HepG2 (cell line): ENCODE results near the gene BCAS4. TPM values are rescaled to one million over a fixed set of nuclear protein-coding genes. Genes with fewer than 3 reads are reported as not detected.
A peak's percentile ranks its signal among the peaks of the same experiment; 100 is the strongest.

Experiments used
- ATAC-seq: fragments of 200-7000 bp; cut with Tn5 transposase; 3 replicates; pipeline ENCODE4 v1.9.1; 2020; ENCODE audit warnings: mild to moderate bottlenecking, moderate library complexity
- BruUV-seq: library from RNA; stranded (reverse); fragments of 400-500 nt; replicated peaks from 2 replicates; lab custom pipeline; 2021; lab: Mats Ljungman, UMichigan
- CTCF ChIA-PET: fragments of 300-600 bp; formaldehyde crosslinking; extraction: SDS; loops from one replicate; lab custom pipeline; 2021; ENCODE audit warnings: low total read pairs, inconsistent platforms, low intra/inter-chr PET ratio; lab: Yijun Ruan, JAX
- POLR2A ChIA-PET: fragments of 350-600 bp; sonication (Branson Sonifier 250); formaldehyde crosslinking; loops from one replicate; lab custom pipeline; 2020; ENCODE audit warnings: antibody characterized with exemption, inconsistent platforms; lab: Yijun Ruan, JAX
- DNase-seq: peaks from one replicate; pipeline ENCODE4 v3.0.0-alpha.2; 2015; ENCODE audit warnings: low spot score
- FAIRE-seq: peaks from 3 replicates; lab custom pipeline; 2011; peaks lifted over from hg19 to GRCh38; lab: Jason Lieb, UNC
- H2AFZ ChIP-seq: one replicate; pipeline ENCODE4 v1.6.1; 2011; ENCODE audit warnings: low read length, inconsistent platforms
- H3K27ac ChIP-seq: fragments of 300-600 bp; 3 replicates; pipeline ENCODE4 v1.8.0; 2011; ENCODE audit warnings: mixed run types, mild to moderate bottlenecking, mixed read lengths, low read length, inconsistent platforms; ENCODE audit not compliant: insufficient read depth; ENCODE audit errors: extremely low read length
- H3K27me3 ChIP-seq, 2 experiments: fragments of 200-600 bp in 1 of 2; 2 replicates in 1 of 2; 3 replicates in 1 of 2; pipeline versions ENCODE4 v1.6.0 to v1.8.0; 2011; ENCODE audit warnings: low read length in 2 of 2, mild to moderate bottlenecking in 2 of 2, moderate library complexity in 2 of 2, inconsistent platforms in 1 of 2; ENCODE audit not compliant: insufficient read depth in 2 of 2, control insufficient read depth in 1 of 2
- H3K36me3 ChIP-seq, 2 experiments: fragments of 200-600 bp in 1 of 2; replicated peaks in 1 of 2; 2 replicates in 1 of 2; 3 replicates in 1 of 2; pipeline versions ENCODE4 v1.5.1 to v1.8.0; 2011; ENCODE audit warnings: low read length in 2 of 2, inconsistent platforms in 1 of 2; ENCODE audit not compliant: insufficient read depth in 2 of 2, control insufficient read depth in 1 of 2
- H3K4me1 ChIP-seq: 2 replicates; pipeline ENCODE4 v1.5.1; 2012; ENCODE audit warnings: low read length, inconsistent platforms; ENCODE audit not compliant: insufficient read depth
- H3K4me2 ChIP-seq: 2 replicates; pipeline ENCODE4 v1.6.0; 2011; ENCODE audit warnings: low read depth, low read length, inconsistent platforms
- H3K4me3 ChIP-seq, 3 experiments: fragments of 200-600 bp in 1 of 3; sonication (generic), shearing (Covaris generic) in 1 of 3; replicated peaks in 1 of 3; 2 replicates each; pipeline ENCODE4 v1.5.1; 2011 to 2016; ENCODE audit warnings: low read length in 3 of 3, inconsistent platforms in 2 of 3, low read depth in 2 of 3, mild to moderate bottlenecking in 2 of 3, control low read depth in 1 of 3, mixed read lengths in 1 of 3; ENCODE audit not compliant: insufficient read depth in 1 of 3
- H3K79me2 ChIP-seq: one replicate; pipeline ENCODE4 v1.6.1; 2011; ENCODE audit warnings: low read length, inconsistent platforms; ENCODE audit not compliant: insufficient read depth
- H3K9ac ChIP-seq: 2 replicates; pipeline ENCODE4 v1.6.0; 2011; ENCODE audit warnings: mild to moderate bottlenecking, low read depth, low read length, inconsistent platforms; ENCODE audit not compliant: insufficient read depth
- H3K9me3 ChIP-seq: 2 replicates; pipeline ENCODE4 v1.5.1; 2012; ENCODE audit warnings: mild to moderate bottlenecking, low read length
- H4K20me1 ChIP-seq: 2 replicates; pipeline ENCODE4 v1.6.0; 2011; ENCODE audit warnings: inconsistent platforms, mild to moderate bottlenecking, low read length, moderate library complexity; ENCODE audit not compliant: insufficient read depth
- CCDC6 ChIP-seq: sonication (generic); formaldehyde crosslinking; IDR thresholded peaks from 2 replicates; pipeline ENCODE4 v1.8.1; 2022; ENCODE audit warnings: mild to moderate bottlenecking, missing genetic modification reagents, moderate library complexity
- CREB1 ChIP-seq, 2 experiments: fragments of 450-650 bp in 1 of 2; IDR thresholded peaks; 2 replicates each; pipeline ENCODE4 v1.6.1; 2016 to 2017; ENCODE audit warnings: control low read depth in 1 of 2, mild to moderate bottlenecking in 1 of 2, missing compliant biosample characterization in 1 of 2, missing genetic modification characterization in 1 of 2
- IKZF1 ChIP-seq: fragments of 450-650 bp; IDR thresholded peaks from 2 replicates; pipeline ENCODE4 v1.7.1; 2016
- KMT2A ChIP-seq: sonication (generic); formaldehyde crosslinking; IDR thresholded peaks from 2 replicates; pipeline ENCODE4 v1.4.0; 2020; ENCODE audit warnings: missing genetic modification reagents
- MAF1 ChIP-seq: sonication (generic); formaldehyde crosslinking; IDR thresholded peaks from 2 replicates; pipeline ENCODE4 v1.5.0; 2020; ENCODE audit warnings: missing genetic modification reagents, borderline replicate concordance
- MAFF ChIP-seq: IDR thresholded peaks from 2 replicates; pipeline ENCODE4 v1.6.1; 2011; ENCODE audit warnings: low read depth, low read length, improper control_type of control experiment
- MTA1 ChIP-seq: sonication (generic); formaldehyde crosslinking; IDR thresholded peaks from 2 replicates; pipeline ENCODE4 v1.4.0; 2020; ENCODE audit warnings: missing genetic modification reagents, mild to moderate bottlenecking, borderline replicate concordance
- MXD3 ChIP-seq: IDR thresholded peaks from 2 replicates; pipeline ENCODE4 v1.6.1; 2016; ENCODE audit warnings: mild to moderate bottlenecking, missing biosample characterization, missing genetic modification reagents
- MYNN ChIP-seq: sonication (generic); formaldehyde crosslinking; IDR thresholded peaks from 2 replicates; pipeline ENCODE4 v1.4.0; 2020; ENCODE audit warnings: mild to moderate bottlenecking, low read depth, missing genetic modification reagents
- NFRKB ChIP-seq: fragments of 450-650 bp; IDR thresholded peaks from 2 replicates; pipeline ENCODE4 v1.6.1; 2017
- NKX3-1 ChIP-seq: sonication (generic); formaldehyde crosslinking; IDR thresholded peaks from 2 replicates; pipeline ENCODE4 v1.5.0; 2020; ENCODE audit warnings: missing genetic modification reagents
- SAFB2 ChIP-seq: sonication (generic); formaldehyde crosslinking; IDR thresholded peaks from 2 replicates; pipeline ENCODE4 v1.5.1; 2020; ENCODE audit warnings: missing genetic modification reagents, low read depth, mild to moderate bottlenecking, borderline replicate concordance
- U2AF1 ChIP-seq: fragments of 200-400 bp; formaldehyde crosslinking; optimal IDR thresholded peaks from 2 replicates; pipeline ENCODE3; 2017; ENCODE audit warnings: mild to moderate bottlenecking, low read depth, low read length
- ZBED4 ChIP-seq: sonication (generic); formaldehyde crosslinking; IDR thresholded peaks from 2 replicates; pipeline ENCODE4 v1.4.0; 2020; ENCODE audit warnings: missing genetic modification reagents, borderline replicate concordance
- ZNF691 ChIP-seq: sonication (generic); formaldehyde crosslinking; IDR thresholded peaks from 2 replicates; pipeline ENCODE4 v1.4.0; 2020; ENCODE audit warnings: missing genetic modification reagents, low read depth, mild to moderate bottlenecking, borderline replicate concordance
- ZNF720 ChIP-seq: sonication (generic); formaldehyde crosslinking; IDR thresholded peaks from 2 replicates; pipeline ENCODE4 v1.4.0; 2020; ENCODE audit warnings: missing genetic modification reagents
- ZNF75D ChIP-seq: sonication (generic); formaldehyde crosslinking; IDR thresholded peaks from 2 replicates; pipeline ENCODE4 v1.8.1; 2023; ENCODE audit warnings: missing genetic modification reagents, mild to moderate bottlenecking, borderline replicate concordance
- ZNF891 ChIP-seq: sonication (generic); formaldehyde crosslinking; IDR thresholded peaks from 2 replicates; pipeline ENCODE4 v1.5.0; 2020; ENCODE audit warnings: mild to moderate bottlenecking, missing genetic modification reagents
- ZSCAN9 ChIP-seq: IDR thresholded peaks from 2 replicates; pipeline ENCODE4 v1.6.1; 2016; ENCODE audit warnings: borderline replicate concordance
- WGBS: methylation state at CpG from one replicate; pipeline ENCODE4 v1.1.6; 2017; ENCODE audit warnings: low lambda C conversion rate; 5-methylcytosine and 5-hydroxymethylcytosine counted together
- in situ Hi-C: cut with HindIII; loops from 2 replicates; pipeline ENCODE4 v1.10.0; 2017; ENCODE audit warnings: low pct_unique_long_range_greater_than_20kb; ENCODE audit not compliant: extremely low pct_ligation_motif_present
- intact Hi-C: fragments of 100-400 bp; cut with micrococcal nuclease; formaldehyde crosslinking; loops from one replicate; pipeline ENCODE4 v1.10.0; 2022; ENCODE audit not compliant: unreplicated experiment
- polyA plus RNA-seq, 8 experiments: library from polyadenylated mRNA; depleted of rRNA in 3 of 8; stranded (reverse) in 7 of 8; unstranded in 1 of 8; fragments of >200 nt; fragmentation: Illumina TruSeq in 4 of 8; extraction: Trizol in 4 of 8; gene quantifications; 2 replicates each; pipeline versions ENCODE4 v1.2.1 to v1.2.3, GENCODE V29; 2011 to 2016; ENCODE audit warnings: low read depth in 4 of 8, missing spikeins in 1 of 8, mixed read lengths in 1 of 8; ENCODE audit not compliant: insufficient read depth in 1 of 8
- total RNA-seq, 5 experiments: library from RNA; depleted of rRNA; stranded (reverse); fragments of >200 nt; fragmentation: Illumina TruSeq; extraction: Trizol; gene quantifications; 2 replicates each; pipeline ENCODE4 v1.2.3, GENCODE V29; 2016; ENCODE audit warnings: low read depth in 1 of 5

Gene BCAS4
- total and polyA plus RNA-seq, 2 of the 13 experiments (the other 11 are each of a cell fraction or from before 2014, with no cell fraction given): 7.2 to 8.0 TPM

- no peaks in the 10 kb centered on the region for H3K9me3 ChIP-seq
- peak overlapping the region; percentile 44 to 69 (median 46); a peak in 5 of 6 replicates for H3K4me3 ChIP-seq
- no peaks in the 10 kb centered on the region for H3K79me2 ChIP-seq
- H3K27me3 ChIP-seq: no peaks in the 10 kb centered on the region
- peaks cover 59% of the 10 kb centered on the region for H3K4me1 ChIP-seq
- ChIA-PET POLR2A (interaction anchor here (0.6 to 4.2 kb wide), 22 partner anchors 9 to 619 kb away, joined by 3 to 26 read pairs (median 4); partner anchors contain the start of genes ADNP, DPM1, MOCS3 and PARD6B), CTCF (interaction anchor here (1.5 to 1.8 kb wide), 3 partner anchors 28 to 165 kb away, joined by 3 to 15 read pairs (median 4); no protein-coding TSS in a partner anchor)
- intact Hi-C loops (loop anchor here (1.0 to 5.0 kb wide), 3 partner anchors 127 to 517 kb away; no protein-coding TSS in a partner anchor), in situ Hi-C loops (loop anchor here (10.0 to 25.0 kb wide), 2 partner anchors 144 to 522 kb away; partner anchors contain the start of gene ADNP)
- 5% methylated on average over 18 of the region's 23 CpGs for WGBS
- no peaks in the 10 kb centered on the region for H4K20me1 ChIP-seq
- peak overlapping the region; percentile 42 for H3K27ac ChIP-seq
- no TSS peak for BruUV-seq
- no peak overlapping the region for H2AFZ ChIP-seq
- peak overlapping the region; percentile 74 for H3K4me2 ChIP-seq
- peak overlapping the region; percentile 49 for H3K9ac ChIP-seq
- peak; percentile 88 for DNase-seq
- no peaks in the 10 kb centered on the region for H3K36me3 ChIP-seq
- peak; percentile 21 for FAIRE-seq
- peak; percentile 85 for ATAC-seq
- TF ChIP-seq MAF1 (CRISPR knock-in tag) (peak; percentile 96), U2AF1 (no peak), ZBED4 (no peak; the same call in 1 of the 2 replicates), ZNF691 (CRISPR knock-in tag) (peak; percentile 98), ZNF75D (CRISPR knock-in tag) (no peak), SAFB2 (CRISPR knock-in tag) (no peak; the same call in 1 of the 2 replicates), IKZF1 (no peak), MAFF (no peak), MXD3 (CRISPR knock-in tag) (peak; percentile 95), NKX3-1 (peak; percentile 87), MTA1 (CRISPR knock-in tag) (peak; percentile 94; the same call in 1 of the 2 replicates), CREB1 (IDR thresholded peaks at IDR 0.05) (no peak), CREB1 (CRISPR knock-in tag; IDR thresholded peaks at IDR 0.05) (no peak), CCDC6 (CRISPR knock-in tag) (0 out of 2 replicates have a peak, but pooled peaks have one; percentile 68), NFRKB (no peak), KMT2A (CRISPR knock-in tag) (peak; percentile 85), ZSCAN9 (CRISPR knock-in tag) (peak; percentile 58), ZNF720 (CRISPR knock-in tag) (no peak), ZNF891 (CRISPR knock-in tag) (peak; percentile 92), MYNN (CRISPR knock-in tag) (no peak; the same call in 1 of the 2 replicates)
These were observed 4.1 kb upstream of the BCAS4 start for GRCh38 chr20:50790651-50791277.
